ENCODE results near the gene MIPOL1. TPM values are rescaled to one million over a fixed set of nuclear protein-coding genes. Genes with fewer than 3 reads are reported as not detected.

Gene MIPOL1
- total RNA-seq, 6 experiments from 2014 or later: 3.0 to 5.7 (median 4.0) TPM

DNA sequence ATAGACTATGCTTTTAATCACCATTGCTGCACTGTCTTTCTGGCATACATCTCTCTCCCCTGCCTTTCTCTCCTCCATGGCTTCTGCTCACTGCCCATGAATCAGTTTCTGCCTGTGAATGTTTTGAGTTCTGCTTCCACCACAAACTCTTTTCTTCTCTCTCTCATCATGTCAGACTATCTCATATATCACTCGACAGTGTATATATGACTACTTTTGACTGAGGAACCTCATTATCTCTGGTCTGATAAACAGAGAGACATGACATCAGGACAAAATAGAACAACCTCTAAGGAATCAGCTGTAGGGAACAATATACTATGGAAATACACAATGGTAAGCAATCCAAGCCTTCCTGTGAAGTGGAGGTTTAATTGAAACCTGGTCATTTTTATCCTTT, 219.4 kb downstream of the MIPOL1 start:
- no peak overlapping the region for H3K4me3 ChIP-seq
- WGBS (ENCODE audit: insufficient coverage, low coverage, low lambda C conversion rate, missing lambda C conversion rate): 75% methylated on average over 1 of the region's 1 CpG
- no peaks in the 10 kb centered on the region for H3K9me3 ChIP-seq
- ATAC-seq: no peak
- DNase-seq: no peak
- H3K27me3 ChIP-seq: no peaks in the 10 kb centered on the region
- TF ChIP-seq CTCF (IDR thresholded peaks at IDR 0.05): no peak
- TF ChIP-seq POLR2A (IDR thresholded peaks at IDR 0.05): no peak
- intact Hi-C loops (cut with DNase I): no loop called here
- no peaks in the 10 kb centered on the region for H3K36me3 ChIP-seq
- peaks cover 0 to 4% (median 0%) of the 10 kb centered on the region in 4 donors for H3K4me1 ChIP-seq
- H3K27ac ChIP-seq: no peak overlapping the region

GRCh38 chr14:37417833-37418232, 220.1 kb downstream of the MIPOL1 start:
- Histone ChIP-seq H3K27me3 (no peaks in the 10 kb centered on the region), H3K27ac (no peak overlapping the region), H3K9me3 (no peaks in the 10 kb centered on the region), H3K36me3 (no peaks in the 10 kb centered on the region), H3K4me3 (no peak overlapping the region), H3K4me1 (peaks cover 0 to 4% (median 0%) of the 10 kb centered on the region in 4 donors)
- no peak for DNase-seq
- WGBS (ENCODE audit: insufficient coverage, low coverage, low lambda C conversion rate, missing lambda C conversion rate): 88% methylated on average over 1 of the region's 1 CpG
- intact Hi-C loops (cut with DNase I): no loop called here
- no peak for ATAC-seq
- no peak for TF ChIP-seq CTCF (IDR thresholded peaks at IDR 0.05)
- TF ChIP-seq POLR2A (IDR thresholded peaks at IDR 0.05): no peak

- Histone ChIP-seq H3K27me3 (no peaks in the 10 kb centered on the region), H3K4me3 (no peak overlapping the region), H3K4me1 (peaks cover 0 to 11% (median 0%) of the 10 kb centered on the region in 4 donors), H3K36me3 (no peaks in the 10 kb centered on the region), H3K9me3 (no peaks in the 10 kb centered on the region), H3K27ac (peak overlapping the region; percentile 41 to 60 (median 47))
- intact Hi-C loops (cut with DNase I): no loop called here
- TF ChIP-seq POLR2A (IDR thresholded peaks at IDR 0.05) (no peak), CTCF (IDR thresholded peaks at IDR 0.05) (no peak)
- peak in 2 of 4 donors; percentile 32 to 40 for ATAC-seq
- 51% methylated on average over 2 of the region's 2 CpGs for WGBS (ENCODE audit: insufficient coverage, low coverage, low lambda C conversion rate, missing lambda C conversion rate)
- DNase-seq: no peak
These were observed 222.9 kb downstream of the MIPOL1 start for GRCh38 chr14:37420622-37421021.

DNA sequence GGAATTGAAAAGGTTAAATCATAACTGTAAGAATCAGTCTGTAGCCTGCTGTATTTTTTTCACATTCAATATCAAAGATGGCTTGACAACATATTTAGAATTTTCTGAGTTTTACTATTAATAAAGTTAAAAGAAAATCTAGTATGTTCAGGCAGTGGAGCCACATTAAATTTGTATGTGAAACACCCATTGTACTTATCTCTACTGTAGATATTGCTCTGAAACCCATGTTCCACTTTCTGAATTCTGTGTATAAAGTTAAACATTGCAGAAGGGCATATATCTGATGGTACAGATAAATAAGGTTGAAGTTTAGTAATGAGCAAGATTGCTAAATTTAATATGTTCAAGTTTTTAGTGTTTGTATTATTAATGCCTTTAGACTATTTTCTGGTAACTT, 224.6 kb downstream of the MIPOL1 start:
- peak overlapping the region; percentile 41 to 60 (median 47) for H3K27ac ChIP-seq
- TF ChIP-seq POLR2A (IDR thresholded peaks at IDR 0.05) (no peak), CTCF (IDR thresholded peaks at IDR 0.05) (no peak)
- no peaks in the 10 kb centered on the region for H3K9me3 ChIP-seq
- no peaks in the 10 kb centered on the region for H3K36me3 ChIP-seq
- ATAC-seq (peak; percentile 55 to 73 (median 60)), DNase-seq (no peak)
- peak overlapping the region in 2 of 3 donors; percentile 1 to 10 for H3K4me3 ChIP-seq
- intact Hi-C loops (cut with DNase I): no loop called here
- peaks cover 0 to 11% (median 0%) of the 10 kb centered on the region in 4 donors for H3K4me1 ChIP-seq
- no peaks in the 10 kb centered on the region for H3K27me3 ChIP-seq

GRCh38 chr14:37422748-37423147, 225.0 kb downstream of the MIPOL1 start:
- Histone ChIP-seq H3K27ac (peak overlapping the region; percentile 41 to 60 (median 47)), H3K4me1 (peaks cover 0 to 11% (median 0%) of the 10 kb centered on the region in 4 donors), H3K9me3 (no peaks in the 10 kb centered on the region), H3K4me3 (peak overlapping the region in 1 of 3 donors; percentile 1), H3K36me3 (no peaks in the 10 kb centered on the region), H3K27me3 (no peaks in the 10 kb centered on the region)
- peak; percentile 74 to 83 (median 80) for ATAC-seq
- intact Hi-C loops (cut with DNase I): no loop called here
- WGBS (ENCODE audit: insufficient coverage, low coverage, low lambda C conversion rate, missing lambda C conversion rate): 23% methylated on average over 2 of the region's 2 CpGs
- DNase-seq: no peak
- TF ChIP-seq POLR2A (IDR thresholded peaks at IDR 0.05) (no peak), CTCF (IDR thresholded peaks at IDR 0.05) (no peak)
